Measurements from ENCODE around the gene LOXL1.

DNA sequence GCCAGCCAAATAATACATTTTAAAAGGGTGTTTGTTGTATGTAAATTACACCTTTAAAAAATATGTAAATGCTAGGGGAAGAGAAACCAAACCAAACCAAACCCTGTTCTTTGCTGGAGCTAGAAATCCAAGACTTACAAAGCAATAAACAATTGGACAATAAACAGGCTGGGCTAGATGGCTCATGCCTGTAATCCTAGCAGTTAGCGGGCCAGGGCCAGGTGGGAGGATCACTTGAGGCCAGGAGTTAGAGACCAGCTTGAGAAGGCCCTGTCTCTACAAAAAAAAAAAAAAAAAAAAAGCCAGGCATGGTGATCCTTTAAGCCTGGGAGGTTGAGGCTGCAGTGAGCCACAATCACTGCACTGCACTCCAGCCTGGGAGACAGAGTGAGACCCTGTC is 53.4 kb downstream of the LOXL1 start:
- no peak for TF ChIP-seq CTCF (IDR thresholded peaks at IDR 0.05)
- no peak for TF ChIP-seq POLR2A (IDR thresholded peaks at IDR 0.05)

All from prostate gland (tissue), 2 donors.